Body of pancreas (tissue), 4 donors: ENCODE measurements around the gene TMEM14C. TPM values are rescaled to one million over a fixed set of nuclear protein-coding genes. Genes with fewer than 3 reads are reported as not detected.

ENCODE experiments used
- ATAC-seq: fragments of 150-250 bp; one replicate; pipeline ENCODE4 v1.9.1; 2016
- DNase-seq, 4 donors: peaks; one replicate each; pipeline ENCODE4 v3.0.0-alpha.2; 2019
- H3K27ac ChIP-seq, 4 donors: fragments of 200-600 bp; sonication (generic); 1 replicate in 3 of 4; 2 replicates in 1 of 4; pipeline versions ENCODE4 v1.5.1 to v1.6.1; 2016 to 2019; ENCODE audit warnings: mild to moderate bottlenecking in 1 of 4, mixed read lengths in 1 of 4, moderate library complexity in 1 of 4
- H3K27me3 ChIP-seq, 2 donors: fragments of 200-600 bp; sonication (generic); one replicate each; pipeline ENCODE4 v1.6.0; 2016; ENCODE audit warnings: mild to moderate bottlenecking in 1 of 2
- H3K36me3 ChIP-seq, 2 donors: fragments of 200-600 bp; sonication (generic); replicated peaks in 1 of 2; 2 replicates each; pipeline ENCODE4 v1.5.1; 2016; ENCODE audit warnings: low read depth in 2 of 2; ENCODE audit not compliant: insufficient read depth in 1 of 2
- H3K4me1 ChIP-seq: fragments of 200-600 bp; sonication (generic); one replicate; pipeline ENCODE4 v1.6.0; 2016
- H3K4me3 ChIP-seq, 2 donors: fragments of 200-600 bp; sonication (generic); 1 replicate in 1 of 2; 2 replicates in 1 of 2; pipeline ENCODE4 v1.5.1; 2016 to 2019
- H3K9me3 ChIP-seq, 3 donors: fragments of 200-600 bp; sonication (generic); 1 replicate in 2 of 3; 2 replicates in 1 of 3; pipeline ENCODE4 v1.5.1; 2016
- POLR2A ChIP-seq, 3 donors: fragments of 450-650 bp; IDR thresholded peaks; one replicate each; pipeline ENCODE4 v1.6.1; 2016; ENCODE audit warnings: antibody characterized with exemption in 3 of 3, mild to moderate bottlenecking in 2 of 3
- WGBS, 2 donors: methylation state at CpG; one replicate each; pipeline ENCODE4 v1.1.5; 2017; 5-methylcytosine and 5-hydroxymethylcytosine counted together
- intact Hi-C: fragments of 100-400 bp; cut with DNase I; formaldehyde crosslinking; loops from one replicate; pipeline ENCODE4 v1.15.1; 2023
- total RNA-seq, 2 donors: library from RNA; depleted of rRNA; stranded (reverse); fragments of >200 nt; gene quantifications; one replicate each; pipeline ENCODE4 v1.1.0, GENCODE V29; 2016
- TF ChIP-seq, protein P1 (sequence below), 7 experiments: fragments of 450-650 bp in 4 of 7; fragments of 200-600 bp in 3 of 7; sonication (generic) in 3 of 7; IDR thresholded peaks; one replicate each; pipeline ENCODE4 v1.5.1; 2016 to 2019; ENCODE audit warnings: antibody characterized with exemption in 7 of 7

Gene TMEM14C
- total RNA-seq, 2 donors from 2014 or later: 31.6 to 61.0 TPM

DNA sequence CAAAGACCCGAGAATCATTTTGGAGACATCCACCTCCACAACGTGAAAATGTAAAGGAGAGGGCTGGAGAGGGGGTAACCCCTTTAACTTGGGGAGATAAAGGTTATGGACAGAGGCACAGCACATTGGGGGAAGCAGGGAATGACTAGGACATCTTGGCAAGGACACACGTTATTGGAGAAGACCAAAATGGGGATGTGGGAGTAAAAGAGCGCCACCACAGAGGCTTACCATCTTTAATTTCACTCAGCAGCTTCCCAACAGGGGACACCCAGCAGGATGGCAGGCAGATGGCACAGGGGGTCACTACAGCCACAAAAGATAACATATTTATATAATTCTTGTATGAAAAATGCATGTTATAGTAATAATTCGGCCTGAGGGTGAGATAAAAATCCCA is 38.3 kb upstream of the TMEM14C start:
- Histone ChIP-seq H3K36me3 (no peaks in the 10 kb centered on the region), H3K27ac (no peak overlapping the region), H3K4me1 (no peaks in the 10 kb centered on the region), H3K27me3 (no peaks in the 10 kb centered on the region), H3K9me3 (no peaks in the 10 kb centered on the region), H3K4me3 (no peak overlapping the region)
- WGBS, 2 donors: 60 to 74% methylated on average over 5 of the region's 5 CpGs
- DNase-seq (no peak), ATAC-seq (no peak)
- intact Hi-C loops: loop anchor here (10.0 kb wide), 1 partner anchor 170 kb away; no protein-coding TSS in a partner anchor
- TF ChIP-seq POLR2A (IDR thresholded peaks at IDR 0.05): no peak
- TF ChIP-seq, protein P1, sequence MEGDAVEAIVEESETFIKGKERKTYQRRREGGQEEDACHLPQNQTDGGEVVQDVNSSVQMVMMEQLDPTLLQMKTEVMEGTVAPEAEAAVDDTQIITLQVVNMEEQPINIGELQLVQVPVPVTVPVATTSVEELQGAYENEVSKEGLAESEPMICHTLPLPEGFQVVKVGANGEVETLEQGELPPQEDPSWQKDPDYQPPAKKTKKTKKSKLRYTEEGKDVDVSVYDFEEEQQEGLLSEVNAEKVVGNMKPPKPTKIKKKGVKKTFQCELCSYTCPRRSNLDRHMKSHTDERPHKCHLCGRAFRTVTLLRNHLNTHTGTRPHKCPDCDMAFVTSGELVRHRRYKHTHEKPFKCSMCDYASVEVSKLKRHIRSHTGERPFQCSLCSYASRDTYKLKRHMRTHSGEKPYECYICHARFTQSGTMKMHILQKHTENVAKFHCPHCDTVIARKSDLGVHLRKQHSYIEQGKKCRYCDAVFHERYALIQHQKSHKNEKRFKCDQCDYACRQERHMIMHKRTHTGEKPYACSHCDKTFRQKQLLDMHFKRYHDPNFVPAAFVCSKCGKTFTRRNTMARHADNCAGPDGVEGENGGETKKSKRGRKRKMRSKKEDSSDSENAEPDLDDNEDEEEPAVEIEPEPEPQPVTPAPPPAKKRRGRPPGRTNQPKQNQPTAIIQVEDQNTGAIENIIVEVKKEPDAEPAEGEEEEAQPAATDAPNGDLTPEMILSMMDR (IDR thresholded peaks at IDR 0.05): no peak

DNA sequence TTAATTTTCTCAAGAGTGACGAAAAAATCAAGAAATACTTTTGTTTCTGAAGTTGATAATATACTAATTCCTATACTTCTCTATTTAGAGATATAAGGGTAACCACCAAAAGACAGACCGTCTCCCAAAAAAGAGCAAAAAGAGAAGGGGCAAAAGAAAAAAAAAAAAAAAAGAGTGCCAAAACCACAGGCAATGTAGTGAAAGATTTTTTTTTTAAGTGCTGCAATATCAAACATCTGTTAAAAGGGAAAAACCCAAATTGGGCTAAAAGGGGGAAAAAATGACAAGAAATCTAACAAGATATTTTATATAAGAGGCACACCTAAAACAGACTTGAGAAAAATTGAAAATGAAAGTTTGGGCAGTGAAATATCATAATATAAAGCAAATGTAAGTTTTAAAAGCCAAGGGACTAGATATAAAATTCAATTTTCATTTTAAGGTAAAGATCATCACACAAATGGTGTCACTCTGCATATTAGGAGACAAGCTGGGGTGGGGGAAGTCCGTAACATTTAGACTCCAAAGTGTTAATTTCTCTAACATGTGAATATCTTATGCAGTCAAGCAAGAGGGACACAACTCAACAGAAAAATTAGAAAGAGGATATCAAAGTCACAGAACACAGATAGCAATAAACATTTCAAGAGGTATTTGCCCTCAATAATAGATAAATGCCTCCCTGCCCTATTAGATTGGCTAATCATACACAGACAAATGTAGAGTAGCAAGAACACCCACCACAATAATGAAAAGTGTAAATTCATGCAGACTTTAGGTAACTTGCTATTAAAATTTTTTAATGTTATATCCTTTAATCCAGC is 37.6 kb upstream of the TMEM14C start:
- no peaks in the 10 kb centered on the region for H3K36me3 ChIP-seq
- ATAC-seq: no peak
- intact Hi-C loops: loop anchor here (10.0 kb wide), 1 partner anchor 171 kb away; no protein-coding TSS in a partner anchor
- H3K27ac ChIP-seq: no peak overlapping the region
- no peaks in the 10 kb centered on the region for H3K9me3 ChIP-seq
- H3K4me3 ChIP-seq: no peak overlapping the region
- no peak for DNase-seq
- H3K4me1 ChIP-seq: no peaks in the 10 kb centered on the region
- 64 to 84% methylated on average over 3 of the region's 3 CpGs for WGBS, 2 donors
- TF ChIP-seq POLR2A (IDR thresholded peaks at IDR 0.05): no peak
- TF ChIP-seq, protein P1 (IDR thresholded peaks at IDR 0.05): no peak
- no peaks in the 10 kb centered on the region for H3K27me3 ChIP-seq

DNA sequence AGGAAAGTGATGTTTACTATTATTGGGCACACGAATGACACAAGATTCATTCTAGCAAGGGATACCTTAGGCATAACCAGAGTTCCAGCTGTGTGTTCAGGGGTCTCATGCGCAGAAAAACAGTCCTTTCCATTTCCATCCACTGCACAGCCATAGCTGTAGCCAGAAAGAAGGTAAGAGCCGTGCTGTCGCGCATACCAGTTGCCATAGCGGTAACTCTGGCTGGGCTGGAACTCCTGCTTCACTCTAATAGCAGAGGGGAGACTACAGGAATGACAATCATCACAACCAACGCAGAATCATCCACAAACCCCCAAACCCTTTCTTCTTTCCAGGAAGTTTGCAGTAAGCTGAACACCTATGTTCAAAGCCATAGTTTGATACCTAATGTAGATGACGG is 36.0 kb upstream of the TMEM14C start:
- Histone ChIP-seq H3K36me3 (no peaks in the 10 kb centered on the region), H3K4me3 (no peak overlapping the region), H3K9me3 (no peaks in the 10 kb centered on the region), H3K27ac (no peak overlapping the region), H3K27me3 (no peaks in the 10 kb centered on the region), H3K4me1 (no peaks in the 10 kb centered on the region)
- TF ChIP-seq, protein P1 (IDR thresholded peaks at IDR 0.05): no peak
- no peak for TF ChIP-seq POLR2A (IDR thresholded peaks at IDR 0.05)
- intact Hi-C loops: loop anchor here (10.0 kb wide), 1 partner anchor 172 kb away; no protein-coding TSS in a partner anchor
- DNase-seq (no peak), ATAC-seq (no peak)
- 77 to 88% methylated on average over 8 of the region's 8 CpGs for WGBS, 2 donors

DNA sequence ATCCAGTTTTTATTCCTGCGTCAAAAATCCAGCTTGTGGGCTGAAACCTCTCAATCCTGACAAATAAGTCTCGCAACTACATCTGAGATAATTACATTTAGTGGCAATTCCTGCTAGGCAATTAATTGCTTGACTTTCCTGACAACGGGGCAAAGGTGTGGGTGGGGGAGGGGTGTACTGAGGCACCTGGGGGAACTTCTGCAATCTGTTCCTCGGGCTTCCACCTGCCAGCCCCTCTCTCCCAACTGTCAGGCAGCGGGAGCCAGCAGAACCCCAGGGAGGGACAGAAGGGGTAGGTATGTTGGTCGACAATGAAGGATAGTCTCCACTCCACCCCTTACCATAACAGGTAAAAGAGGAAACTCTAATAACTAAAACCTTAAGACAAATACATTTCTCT is 35.3 kb upstream of the TMEM14C start:
- ATAC-seq (no peak), DNase-seq (no peak)
- no peaks in the 10 kb centered on the region for H3K9me3 ChIP-seq
- intact Hi-C loops: loop anchor here (10.0 kb wide), 1 partner anchor 173 kb away; no protein-coding TSS in a partner anchor
- H3K4me1 ChIP-seq: no peaks in the 10 kb centered on the region
- no peaks in the 10 kb centered on the region for H3K27me3 ChIP-seq
- TF ChIP-seq POLR2A (IDR thresholded peaks at IDR 0.05): no peak
- TF ChIP-seq, protein P1 (IDR thresholded peaks at IDR 0.05): no peak
- H3K36me3 ChIP-seq: no peaks in the 10 kb centered on the region
- WGBS, 2 donors: 29 to 35% methylated on average over 6 of the region's 6 CpGs
- H3K27ac ChIP-seq: no peak overlapping the region
- H3K4me3 ChIP-seq: no peak overlapping the region
